ENCODE data around the gene NODAL. TPM values are rescaled to one million over a fixed set of nuclear protein-coding genes. Genes with fewer than 3 reads are reported as not detected.

Gene NODAL
- total RNA-seq, 1 experiment from 2014 or later = not detected

DNA sequence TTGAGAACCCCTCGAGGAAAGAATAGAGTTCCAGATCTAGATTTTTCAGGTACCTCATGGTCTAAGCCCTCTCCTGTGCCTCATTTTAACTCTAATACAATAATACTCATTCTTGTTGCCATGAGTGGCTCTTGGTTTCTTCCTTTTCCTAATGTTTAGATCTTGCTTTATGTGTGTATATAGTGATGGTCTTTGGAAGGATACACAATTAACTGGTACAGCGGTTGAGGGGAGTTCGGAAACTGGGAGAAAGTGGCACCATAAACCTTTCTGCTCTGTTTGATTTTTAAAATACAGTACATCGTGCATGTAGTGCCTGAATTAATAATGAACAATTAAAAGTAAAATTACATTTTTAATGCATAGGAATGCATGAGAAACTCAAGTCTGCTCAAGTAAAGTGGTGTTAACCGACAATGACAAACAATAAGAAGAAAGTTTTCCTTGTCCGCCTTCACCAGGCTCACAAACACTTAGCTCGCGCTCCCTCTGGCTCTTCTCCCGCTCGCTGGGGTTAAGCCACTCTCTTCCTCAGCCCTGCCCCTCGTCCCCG, 37.9 kb downstream of the NODAL start:
- ATAC-seq (peak; percentile 1; the same call in 1 of the 2 replicates), DNase-seq (ENCODE audit: low read depth, low spot score) (no peak)
- peaks cover 18% of the 10 kb centered on the region for H3K4me1 ChIP-seq (ENCODE audit: control insufficient read depth, insufficient read depth, low read length)
- ChIA-PET POLR2A (interaction anchor here (0.6 to 0.9 kb wide), 3 partner anchors 28 to 508 kb away, joined by 3 to 11 read pairs (median 3); no protein-coding TSS in a partner anchor), CTCF (interaction anchor here (0.7 kb wide), 1 partner anchor 16 kb away, joined by 3 read pairs; no protein-coding TSS in a partner anchor)
- no peaks in the 10 kb centered on the region for H3K36me3 ChIP-seq (ENCODE audit: control insufficient read depth, insufficient read depth, low read length)
- peak overlapping the region; percentile 66 to 86 for H3K4me3 ChIP-seq (ENCODE audit: low read depth in 2 of 2, low read length in 2 of 2)
- BruUV-seq (replicated peaks) = no TSS peak
- peak overlapping the region; percentile 80 for H3K27ac ChIP-seq (ENCODE audit: low read length)
- in situ Hi-C loops (cut with HindIII; ENCODE audit: low pct_unique_long_range_greater_than_20kb, low sequenced_read_pairs) = no loop called here
- no peaks in the 10 kb centered on the region for H3K9me3 ChIP-seq (ENCODE audit: control insufficient read depth, insufficient read depth, low read depth, low read length)
- intact Hi-C loops (cut with micrococcal nuclease; ENCODE audit: unreplicated experiment) = no loop called here
- H3K27me3 ChIP-seq (ENCODE audit: control insufficient read depth, insufficient read depth, low read length) = no peaks in the 10 kb centered on the region
- TF ChIP-seq POLR2AphosphoS5 (IDR thresholded peaks at IDR 0.05; ENCODE audit: low read depth, low read length) (no peak), TCF7L2 (IDR thresholded peaks at IDR 0.05; ENCODE audit: low read depth, low read length) (no peak), SIN3A (IDR thresholded peaks at IDR 0.05; ENCODE audit: borderline replicate concordance, insufficient read depth, low read depth, low read length) (no peak)
- TF ChIP-seq, protein P1, sequence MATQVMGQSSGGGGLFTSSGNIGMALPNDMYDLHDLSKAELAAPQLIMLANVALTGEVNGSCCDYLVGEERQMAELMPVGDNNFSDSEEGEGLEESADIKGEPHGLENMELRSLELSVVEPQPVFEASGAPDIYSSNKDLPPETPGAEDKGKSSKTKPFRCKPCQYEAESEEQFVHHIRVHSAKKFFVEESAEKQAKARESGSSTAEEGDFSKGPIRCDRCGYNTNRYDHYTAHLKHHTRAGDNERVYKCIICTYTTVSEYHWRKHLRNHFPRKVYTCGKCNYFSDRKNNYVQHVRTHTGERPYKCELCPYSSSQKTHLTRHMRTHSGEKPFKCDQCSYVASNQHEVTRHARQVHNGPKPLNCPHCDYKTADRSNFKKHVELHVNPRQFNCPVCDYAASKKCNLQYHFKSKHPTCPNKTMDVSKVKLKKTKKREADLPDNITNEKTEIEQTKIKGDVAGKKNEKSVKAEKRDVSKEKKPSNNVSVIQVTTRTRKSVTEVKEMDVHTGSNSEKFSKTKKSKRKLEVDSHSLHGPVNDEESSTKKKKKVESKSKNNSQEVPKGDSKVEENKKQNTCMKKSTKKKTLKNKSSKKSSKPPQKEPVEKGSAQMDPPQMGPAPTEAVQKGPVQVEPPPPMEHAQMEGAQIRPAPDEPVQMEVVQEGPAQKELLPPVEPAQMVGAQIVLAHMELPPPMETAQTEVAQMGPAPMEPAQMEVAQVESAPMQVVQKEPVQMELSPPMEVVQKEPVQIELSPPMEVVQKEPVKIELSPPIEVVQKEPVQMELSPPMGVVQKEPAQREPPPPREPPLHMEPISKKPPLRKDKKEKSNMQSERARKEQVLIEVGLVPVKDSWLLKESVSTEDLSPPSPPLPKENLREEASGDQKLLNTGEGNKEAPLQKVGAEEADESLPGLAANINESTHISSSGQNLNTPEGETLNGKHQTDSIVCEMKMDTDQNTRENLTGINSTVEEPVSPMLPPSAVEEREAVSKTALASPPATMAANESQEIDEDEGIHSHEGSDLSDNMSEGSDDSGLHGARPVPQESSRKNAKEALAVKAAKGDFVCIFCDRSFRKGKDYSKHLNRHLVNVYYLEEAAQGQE (IDR thresholded peaks at IDR 0.05; ENCODE audit: insufficient read depth in 1 of 2, low read depth in 2 of 2, low read length in 1 of 2) = no peak
- TF ChIP-seq, protein P2, sequence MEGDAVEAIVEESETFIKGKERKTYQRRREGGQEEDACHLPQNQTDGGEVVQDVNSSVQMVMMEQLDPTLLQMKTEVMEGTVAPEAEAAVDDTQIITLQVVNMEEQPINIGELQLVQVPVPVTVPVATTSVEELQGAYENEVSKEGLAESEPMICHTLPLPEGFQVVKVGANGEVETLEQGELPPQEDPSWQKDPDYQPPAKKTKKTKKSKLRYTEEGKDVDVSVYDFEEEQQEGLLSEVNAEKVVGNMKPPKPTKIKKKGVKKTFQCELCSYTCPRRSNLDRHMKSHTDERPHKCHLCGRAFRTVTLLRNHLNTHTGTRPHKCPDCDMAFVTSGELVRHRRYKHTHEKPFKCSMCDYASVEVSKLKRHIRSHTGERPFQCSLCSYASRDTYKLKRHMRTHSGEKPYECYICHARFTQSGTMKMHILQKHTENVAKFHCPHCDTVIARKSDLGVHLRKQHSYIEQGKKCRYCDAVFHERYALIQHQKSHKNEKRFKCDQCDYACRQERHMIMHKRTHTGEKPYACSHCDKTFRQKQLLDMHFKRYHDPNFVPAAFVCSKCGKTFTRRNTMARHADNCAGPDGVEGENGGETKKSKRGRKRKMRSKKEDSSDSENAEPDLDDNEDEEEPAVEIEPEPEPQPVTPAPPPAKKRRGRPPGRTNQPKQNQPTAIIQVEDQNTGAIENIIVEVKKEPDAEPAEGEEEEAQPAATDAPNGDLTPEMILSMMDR (IDR thresholded peaks at IDR 0.05) = no peak

DNA sequence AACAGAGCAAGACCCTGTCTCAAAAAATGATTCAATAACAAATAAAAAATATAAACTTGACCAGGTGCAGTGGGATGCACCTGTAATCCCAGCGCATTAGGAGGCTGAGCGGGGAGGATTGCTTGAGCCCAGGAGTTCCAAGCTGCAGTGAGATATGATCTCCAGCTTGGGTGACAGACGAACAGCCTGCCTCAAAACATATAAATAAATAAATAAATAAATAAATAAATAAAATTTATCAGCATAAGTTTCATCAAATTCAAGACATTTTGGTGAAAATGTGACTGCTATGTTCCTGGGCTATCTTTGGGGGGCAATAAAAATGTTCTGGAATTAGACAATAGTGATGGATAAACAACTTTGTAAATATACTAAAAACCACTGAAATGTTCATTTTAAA, 42.3 kb downstream of the NODAL start:
- POLR2A ChIA-PET = no interaction called here
- intact Hi-C loops (cut with micrococcal nuclease; ENCODE audit: unreplicated experiment) = no loop called here
- Histone ChIP-seq H3K4me3 (ENCODE audit: low read depth in 2 of 2, low read length in 2 of 2) (no peak overlapping the region), H3K9me3 (ENCODE audit: control insufficient read depth, insufficient read depth, low read depth, low read length) (no peaks in the 10 kb centered on the region), H3K4me1 (ENCODE audit: control insufficient read depth, insufficient read depth, low read length) (peaks cover 5% of the 10 kb centered on the region; the same call in 1 of the 2 replicates), H3K27ac (ENCODE audit: low read length) (no peak overlapping the region), H3K27me3 (ENCODE audit: control insufficient read depth, insufficient read depth, low read length) (no peaks in the 10 kb centered on the region), H3K36me3 (ENCODE audit: control insufficient read depth, insufficient read depth, low read length) (no peaks in the 10 kb centered on the region)
- ATAC-seq (no peak), DNase-seq (ENCODE audit: low read depth, low spot score) (no peak)
- no TSS peak for BruUV-seq (replicated peaks)
- in situ Hi-C loops (cut with HindIII; ENCODE audit: low pct_unique_long_range_greater_than_20kb, low sequenced_read_pairs) = no loop called here
- no peak for TF ChIP-seq SIN3A (IDR thresholded peaks at IDR 0.05; ENCODE audit: borderline replicate concordance, insufficient read depth, low read depth, low read length)
- TF ChIP-seq, protein P1 (IDR thresholded peaks at IDR 0.05; ENCODE audit: insufficient read depth in 1 of 2, low read depth in 2 of 2, low read length in 1 of 2) = no peak
- no peak for TF ChIP-seq POLR2AphosphoS5 (IDR thresholded peaks at IDR 0.05; ENCODE audit: low read depth, low read length)
- TF ChIP-seq TCF7L2 (IDR thresholded peaks at IDR 0.05; ENCODE audit: low read depth, low read length) = no peak
- TF ChIP-seq, protein P2 (IDR thresholded peaks at IDR 0.05) = no peak
- CTCF ChIA-PET = no interaction called here

Data from Panc1 (cell line).